ENCODE measurements around the gene PPTC7.
A peak's percentile ranks its signal among the peaks of the same experiment; 100 is the strongest.

PPTC7 gene, protein sequence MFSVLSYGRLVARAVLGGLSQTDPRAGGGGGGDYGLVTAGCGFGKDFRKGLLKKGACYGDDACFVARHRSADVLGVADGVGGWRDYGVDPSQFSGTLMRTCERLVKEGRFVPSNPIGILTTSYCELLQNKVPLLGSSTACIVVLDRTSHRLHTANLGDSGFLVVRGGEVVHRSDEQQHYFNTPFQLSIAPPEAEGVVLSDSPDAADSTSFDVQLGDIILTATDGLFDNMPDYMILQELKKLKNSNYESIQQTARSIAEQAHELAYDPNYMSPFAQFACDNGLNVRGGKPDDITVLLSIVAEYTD

GRCh38 chr12:110583137-110584059, at the start of gene PPTC7:
PPTC7 (minus strand) TSS chr12:110583318; CDS start chr12:110583031, 287 bp downstream.
- peak within 1 kb of the TSS; percentile 90 for H3K4me3 ChIP-seq (ENCODE audit: low read depth, low read length)
- peak; percentile 95 for DNase-seq
- in situ Hi-C loops (cut with HindIII; ENCODE audit: low pct_ligation_motif_present, low sequenced_read_pairs), result no loop called here
- H3K27me3 ChIP-seq (replicated peaks), result no peaks in the 10 kb centered on the region
- TF ChIP-seq, protein P1, sequence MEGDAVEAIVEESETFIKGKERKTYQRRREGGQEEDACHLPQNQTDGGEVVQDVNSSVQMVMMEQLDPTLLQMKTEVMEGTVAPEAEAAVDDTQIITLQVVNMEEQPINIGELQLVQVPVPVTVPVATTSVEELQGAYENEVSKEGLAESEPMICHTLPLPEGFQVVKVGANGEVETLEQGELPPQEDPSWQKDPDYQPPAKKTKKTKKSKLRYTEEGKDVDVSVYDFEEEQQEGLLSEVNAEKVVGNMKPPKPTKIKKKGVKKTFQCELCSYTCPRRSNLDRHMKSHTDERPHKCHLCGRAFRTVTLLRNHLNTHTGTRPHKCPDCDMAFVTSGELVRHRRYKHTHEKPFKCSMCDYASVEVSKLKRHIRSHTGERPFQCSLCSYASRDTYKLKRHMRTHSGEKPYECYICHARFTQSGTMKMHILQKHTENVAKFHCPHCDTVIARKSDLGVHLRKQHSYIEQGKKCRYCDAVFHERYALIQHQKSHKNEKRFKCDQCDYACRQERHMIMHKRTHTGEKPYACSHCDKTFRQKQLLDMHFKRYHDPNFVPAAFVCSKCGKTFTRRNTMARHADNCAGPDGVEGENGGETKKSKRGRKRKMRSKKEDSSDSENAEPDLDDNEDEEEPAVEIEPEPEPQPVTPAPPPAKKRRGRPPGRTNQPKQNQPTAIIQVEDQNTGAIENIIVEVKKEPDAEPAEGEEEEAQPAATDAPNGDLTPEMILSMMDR (IDR thresholded peaks at IDR 0.05; ENCODE audit: low read depth, low read length, missing control alignments), result no peak
- peak within 1 kb of the TSS; percentile 76 for H3K27ac ChIP-seq
- no peaks in the 10 kb centered on the region for H3K36me3 ChIP-seq (replicated peaks)

- Histone ChIP-seq H3K27ac (no peak overlapping the region), H3K27me3 (replicated peaks) (no peaks in the 10 kb centered on the region), H3K36me3 (replicated peaks) (no peaks in the 10 kb centered on the region), H3K4me3 (ENCODE audit: low read depth, low read length) (no peak overlapping the region)
- in situ Hi-C loops (cut with HindIII; ENCODE audit: low pct_ligation_motif_present, low sequenced_read_pairs), result no loop called here
- DNase-seq, result no peak
- TF ChIP-seq, protein P1 (IDR thresholded peaks at IDR 0.05; ENCODE audit: low read depth, low read length, missing control alignments), result no peak
These were observed 44.5 kb upstream of the PPTC7 start for GRCh38 chr12:110627500-110628195.

DNA sequence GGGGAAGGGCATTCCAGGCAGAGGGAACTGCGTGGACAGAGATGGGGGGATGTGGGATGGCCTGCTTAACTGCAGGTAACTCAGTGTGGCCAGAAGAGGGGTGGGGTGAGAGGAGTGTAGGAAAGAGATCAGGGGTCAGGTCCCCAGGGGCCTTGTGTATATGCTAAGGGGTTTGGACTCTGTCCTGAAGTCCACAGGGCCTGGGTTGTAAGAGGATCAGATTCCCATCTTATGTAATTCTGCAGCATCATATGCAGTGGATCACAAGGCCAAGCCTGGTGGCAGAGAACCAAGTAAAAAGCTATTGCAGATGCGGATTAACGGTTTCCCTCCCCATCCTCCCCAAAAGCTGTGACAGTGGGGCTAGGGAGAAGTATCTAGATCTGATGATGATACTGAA, 39.5 kb upstream of the PPTC7 start:
- H3K27me3 ChIP-seq (replicated peaks), result no peaks in the 10 kb centered on the region

GRCh38 chr12:110619534-110619953, 36.4 kb upstream of the PPTC7 start:
- Histone ChIP-seq H3K27me3 (replicated peaks) (no peaks in the 10 kb centered on the region), H3K27ac (no peak overlapping the region), H3K36me3 (replicated peaks) (no peaks in the 10 kb centered on the region), H3K4me3 (ENCODE audit: low read depth, low read length) (no peak overlapping the region)
- no peak for DNase-seq
- TF ChIP-seq, protein P1 (IDR thresholded peaks at IDR 0.05; ENCODE audit: low read depth, low read length, missing control alignments), result peak; percentile 18
- in situ Hi-C loops (cut with HindIII; ENCODE audit: low pct_ligation_motif_present, low sequenced_read_pairs), result loop anchor here (25.0 kb wide), 1 partner anchor 107 kb away; the partner anchor contains the start of genes RAD9B and VPS29

More for the DNA sequence above, 39.5 kb upstream of the PPTC7 start:
- TF ChIP-seq, protein P1 (IDR thresholded peaks at IDR 0.05; ENCODE audit: low read depth, low read length, missing control alignments), result no peak
- Histone ChIP-seq H3K4me3 (ENCODE audit: low read depth, low read length) (no peak overlapping the region), H3K27ac (no peak overlapping the region), H3K36me3 (replicated peaks) (no peaks in the 10 kb centered on the region)
- in situ Hi-C loops (cut with HindIII; ENCODE audit: low pct_ligation_motif_present, low sequenced_read_pairs), result loop anchor here (25.0 kb wide), 1 partner anchor 110 kb away; the partner anchor contains the start of genes RAD9B and VPS29
- DNase-seq, result no peak

- in situ Hi-C loops (cut with HindIII; ENCODE audit: low pct_ligation_motif_present, low sequenced_read_pairs), result loop anchor here (25.0 kb wide), 1 partner anchor 104 kb away; the partner anchor contains the start of genes RAD9B and VPS29
- H3K36me3 ChIP-seq (replicated peaks), result no peaks in the 10 kb centered on the region
- TF ChIP-seq, protein P1 (IDR thresholded peaks at IDR 0.05; ENCODE audit: low read depth, low read length, missing control alignments), result no peak
- DNase-seq, result no peak
- no peaks in the 10 kb centered on the region for H3K27me3 ChIP-seq (replicated peaks)
- H3K27ac ChIP-seq, result no peak overlapping the region
- no peak overlapping the region for H3K4me3 ChIP-seq (ENCODE audit: low read depth, low read length)
These were observed 33.5 kb upstream of the PPTC7 start for GRCh38 chr12:110616471-110617115.

Measured in brain microvascular endothelial cell (primary cell).